Neutrophil (primary cell): ENCODE data around the gene FOXN3.

Experiments used
- H3K27ac ChIP-seq: fragments of 200-600 bp; sonication (generic); 2 replicates; pipeline ENCODE4 v1.5.1; 2016; ENCODE audit warnings: mild to moderate bottlenecking, moderate library complexity
- H3K27me3 ChIP-seq: fragments of 200-600 bp; sonication (generic); 2 replicates; pipeline ENCODE4 v1.6.0; 2016; ENCODE audit warnings: mild to moderate bottlenecking
- H3K36me3 ChIP-seq: fragments of 200-600 bp; sonication (generic); 2 replicates; pipeline ENCODE4 v1.5.1; 2017
- H3K4me1 ChIP-seq, 2 experiments: fragments of 200-600 bp in 1 of 2; sonication (generic) in 1 of 2; 1 replicate in 1 of 2; 2 replicates in 1 of 2; pipeline versions ENCODE4 v1.5.1 to v1.6.1; 2013 to 2016; ENCODE audit warnings: low read depth in 1 of 2, low read length in 1 of 2, mild to moderate bottlenecking in 1 of 2, moderate library complexity in 1 of 2; ENCODE audit not compliant: control insufficient read depth in 1 of 2, insufficient read depth in 1 of 2
- H3K4me3 ChIP-seq, 2 experiments: fragments of 200-600 bp in 1 of 2; sonication (generic) in 1 of 2; 1 replicate in 1 of 2; 2 replicates in 1 of 2; pipeline ENCODE4 v1.5.1; 2013 to 2016; ENCODE audit warnings: low read depth in 1 of 2, low read length in 1 of 2, mild to moderate bottlenecking in 1 of 2, moderate library complexity in 1 of 2
- H3K9me3 ChIP-seq: fragments of 200-600 bp; sonication (generic); 2 replicates; pipeline ENCODE4 v1.5.1; 2016
- TF ChIP-seq, protein P1 (sequence below): fragments of 200-600 bp; sonication (generic); IDR thresholded peaks from 2 replicates; pipeline ENCODE4 v1.5.1; 2016; ENCODE audit warnings: antibody characterized with exemption

The FOXN3 gene

DNA sequence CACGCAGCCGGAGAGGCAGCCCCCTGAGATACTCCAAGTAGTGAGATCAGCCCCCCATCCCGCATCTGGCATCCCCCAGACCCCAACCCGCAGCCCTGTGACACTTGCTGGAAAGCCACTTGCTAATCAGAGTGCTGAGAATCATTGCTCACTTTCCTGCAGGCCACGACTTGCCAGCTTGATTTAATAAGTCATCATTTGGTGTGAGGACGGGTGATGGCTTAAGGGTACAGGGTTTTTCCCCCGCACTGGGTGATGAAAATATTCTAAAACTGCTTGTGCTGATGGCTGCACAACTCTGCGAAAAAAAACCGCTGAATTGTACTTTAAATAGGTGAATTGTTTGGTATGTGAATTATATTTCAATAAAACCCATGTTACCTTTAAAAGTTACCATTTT lies 171.2 kb downstream of the FOXN3 start:
- Histone ChIP-seq H3K27me3 (no peaks in the 10 kb centered on the region), H3K9me3 (no peaks in the 10 kb centered on the region), H3K4me3 (no peak overlapping the region), H3K4me1 (no peaks in the 10 kb centered on the region), H3K27ac (no peak overlapping the region), H3K36me3 (no peaks in the 10 kb centered on the region)
- TF ChIP-seq, protein P1, sequence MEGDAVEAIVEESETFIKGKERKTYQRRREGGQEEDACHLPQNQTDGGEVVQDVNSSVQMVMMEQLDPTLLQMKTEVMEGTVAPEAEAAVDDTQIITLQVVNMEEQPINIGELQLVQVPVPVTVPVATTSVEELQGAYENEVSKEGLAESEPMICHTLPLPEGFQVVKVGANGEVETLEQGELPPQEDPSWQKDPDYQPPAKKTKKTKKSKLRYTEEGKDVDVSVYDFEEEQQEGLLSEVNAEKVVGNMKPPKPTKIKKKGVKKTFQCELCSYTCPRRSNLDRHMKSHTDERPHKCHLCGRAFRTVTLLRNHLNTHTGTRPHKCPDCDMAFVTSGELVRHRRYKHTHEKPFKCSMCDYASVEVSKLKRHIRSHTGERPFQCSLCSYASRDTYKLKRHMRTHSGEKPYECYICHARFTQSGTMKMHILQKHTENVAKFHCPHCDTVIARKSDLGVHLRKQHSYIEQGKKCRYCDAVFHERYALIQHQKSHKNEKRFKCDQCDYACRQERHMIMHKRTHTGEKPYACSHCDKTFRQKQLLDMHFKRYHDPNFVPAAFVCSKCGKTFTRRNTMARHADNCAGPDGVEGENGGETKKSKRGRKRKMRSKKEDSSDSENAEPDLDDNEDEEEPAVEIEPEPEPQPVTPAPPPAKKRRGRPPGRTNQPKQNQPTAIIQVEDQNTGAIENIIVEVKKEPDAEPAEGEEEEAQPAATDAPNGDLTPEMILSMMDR = no peak

DNA sequence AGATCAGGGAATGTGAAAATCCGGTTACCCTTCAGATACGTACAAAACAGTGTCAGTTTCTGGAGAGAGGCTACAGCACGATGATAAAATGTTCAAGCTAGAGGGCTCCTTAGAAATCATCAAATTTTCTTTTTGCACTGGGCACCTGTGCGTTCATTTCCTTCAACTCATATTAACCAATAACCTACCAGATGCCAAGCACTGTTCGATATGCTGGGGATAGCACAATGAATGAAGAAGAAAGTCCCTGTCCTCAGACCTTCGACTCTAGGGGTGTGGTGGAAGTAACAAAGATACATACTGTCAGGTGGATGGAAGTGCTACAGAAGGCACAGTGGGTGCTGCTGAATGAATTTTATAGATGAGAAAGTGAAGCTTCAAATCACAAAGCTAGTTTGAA lies 172.3 kb downstream of the FOXN3 start:
- H3K4me3 ChIP-seq = no peak overlapping the region
- H3K36me3 ChIP-seq = no peaks in the 10 kb centered on the region
- no peaks in the 10 kb centered on the region for H3K9me3 ChIP-seq
- H3K27me3 ChIP-seq = no peaks in the 10 kb centered on the region
- H3K27ac ChIP-seq = no peak overlapping the region
- TF ChIP-seq, protein P1 = no peak
- peaks cover 0 to 5% of the 10 kb centered on the region in 2 experiments for H3K4me1 ChIP-seq

DNA sequence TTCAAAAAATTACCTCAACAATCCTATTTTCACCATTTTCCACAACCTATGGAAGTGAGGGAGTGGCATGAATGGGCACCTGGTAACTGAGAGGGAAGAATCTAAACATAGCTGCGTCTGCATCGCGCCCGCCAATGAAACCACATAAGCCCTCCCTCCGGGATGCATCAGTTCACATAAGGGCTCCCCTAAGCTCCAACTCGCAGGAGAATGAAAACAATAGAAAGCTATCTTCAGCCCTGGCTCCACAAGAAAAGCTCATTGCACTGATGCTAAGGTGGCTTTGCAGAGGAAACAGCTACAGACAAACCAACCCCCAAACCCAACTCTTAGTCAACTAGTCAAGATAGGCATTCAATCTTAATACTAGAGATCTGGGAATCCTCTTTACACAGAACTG lies 173.3 kb downstream of the FOXN3 start:
- Histone ChIP-seq H3K27me3 (no peaks in the 10 kb centered on the region), H3K36me3 (no peaks in the 10 kb centered on the region), H3K9me3 (no peaks in the 10 kb centered on the region), H3K27ac (no peak overlapping the region), H3K4me3 (no peak overlapping the region), H3K4me1 (peaks cover 0 to 5% of the 10 kb centered on the region in 2 experiments)
- TF ChIP-seq, protein P1 = no peak

DNA sequence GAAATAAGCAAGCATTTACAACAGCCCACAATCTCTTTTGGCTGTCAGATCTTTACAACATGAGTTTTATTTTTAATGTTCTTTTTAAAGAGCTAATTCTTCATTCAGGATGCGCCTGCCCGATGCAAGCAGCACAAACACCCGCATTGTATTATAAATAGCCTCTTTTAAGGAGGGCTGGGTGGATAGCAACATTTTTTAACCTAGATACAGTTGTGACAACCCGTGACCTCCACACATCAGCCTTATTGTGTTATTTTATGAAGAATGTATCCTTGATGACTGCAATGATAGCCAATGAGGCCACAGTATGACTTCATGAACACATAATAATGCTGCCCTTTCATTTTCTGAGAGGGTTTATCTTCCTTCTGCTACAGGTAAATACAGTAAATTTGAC lies 173.7 kb downstream of the FOXN3 start:
- Histone ChIP-seq H3K4me1 (peaks cover 0 to 5% of the 10 kb centered on the region in 2 experiments), H3K9me3 (no peaks in the 10 kb centered on the region), H3K4me3 (no peak overlapping the region), H3K36me3 (no peaks in the 10 kb centered on the region), H3K27ac (no peak overlapping the region), H3K27me3 (no peaks in the 10 kb centered on the region)
- TF ChIP-seq, protein P1 = no peak

DNA sequence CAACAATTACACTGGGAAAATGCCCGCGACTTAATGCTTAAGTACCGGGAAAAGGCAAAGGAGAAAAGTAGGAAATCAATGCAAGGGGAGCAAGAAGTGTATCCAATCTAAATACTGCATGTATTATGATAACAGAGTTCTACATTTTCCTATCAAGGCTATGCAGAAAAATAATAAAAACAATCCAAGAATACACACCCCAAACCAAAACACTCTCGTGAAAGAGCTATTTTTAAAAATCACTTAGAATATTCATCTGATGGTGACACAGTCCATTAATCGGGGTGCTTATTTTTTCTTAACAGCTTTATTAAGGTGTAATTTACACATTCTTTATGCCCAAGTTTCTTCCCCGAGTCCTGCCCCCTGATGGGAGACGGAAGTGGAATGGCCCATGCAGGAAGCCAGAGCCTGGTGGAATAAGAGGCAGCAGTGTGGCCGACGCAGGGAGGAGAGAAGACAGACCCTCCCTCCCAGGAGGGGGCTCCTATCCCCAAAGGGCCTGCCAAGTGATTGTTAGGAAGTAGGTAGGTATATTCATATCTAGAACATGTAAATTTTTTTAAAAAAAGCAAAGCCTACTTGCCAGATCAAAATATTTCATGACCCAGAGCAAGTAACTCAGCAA lies 174.3 kb downstream of the FOXN3 start:
- H3K27ac ChIP-seq = no peak overlapping the region
- no peaks in the 10 kb centered on the region for H3K9me3 ChIP-seq
- no peaks in the 10 kb centered on the region for H3K27me3 ChIP-seq
- H3K36me3 ChIP-seq = no peaks in the 10 kb centered on the region
- no peak overlapping the region for H3K4me3 ChIP-seq
- peaks cover 0 to 5% of the 10 kb centered on the region in 2 experiments for H3K4me1 ChIP-seq
- TF ChIP-seq, protein P1 = no peak
